Measurements from ENCODE around the gene HELQ.

GRCh38 chr4:83405844-83406816 is 49.5 kb downstream of the HELQ start:
- TF ChIP-seq EP300 (IDR thresholded peaks at IDR 0.05) (no peak), CTCF (IDR thresholded peaks at IDR 0.05) (no peak)

Data from tibial nerve (tissue), 4 donors.